Ascending aorta (tissue), 2 donors: ENCODE results near the gene POC1B. TPM values are rescaled to one million over a fixed set of nuclear protein-coding genes. Genes with fewer than 3 reads are reported as not detected.

Experiments
- DNase-seq, 2 donors: peaks; one replicate each; pipeline ENCODE4 v3.0.0-alpha.2; 2019; ENCODE audit warnings: low spot score in 2 of 2
- H3K27ac ChIP-seq, 2 donors: fragments of 200-600 bp; sonication (generic); one replicate each; pipeline ENCODE4 v1.5.1; 2016 to 2017; ENCODE audit warnings: mild to moderate bottlenecking in 1 of 2
- H3K27me3 ChIP-seq: fragments of 200-600 bp; sonication (generic); one replicate; pipeline ENCODE4 v1.5.1; 2017
- H3K36me3 ChIP-seq, 2 donors: fragments of 200-600 bp; sonication (generic); one replicate each; pipeline ENCODE4 v1.5.1; 2016
- H3K4me1 ChIP-seq, 2 donors: fragments of 200-600 bp; sonication (generic); one replicate each; pipeline ENCODE4 v1.5.1; 2016 to 2017; ENCODE audit warnings: mild to moderate bottlenecking in 1 of 2
- H3K4me3 ChIP-seq, 2 donors: fragments of 200-600 bp; sonication (generic); one replicate each; pipeline ENCODE4 v1.5.1; 2016 to 2017; ENCODE audit warnings: mild to moderate bottlenecking in 1 of 2
- H3K9me3 ChIP-seq, 2 donors: fragments of 200-600 bp; sonication (generic); one replicate each; pipeline ENCODE4 v1.5.1; 2016
- intact Hi-C: fragments of 100-400 bp; cut with DNase I; formaldehyde crosslinking; loops from one replicate; pipeline ENCODE4 v1.15.1; 2023
- total RNA-seq: library from RNA; depleted of rRNA; stranded (reverse); fragments of >200 nt; gene quantifications from one replicate; pipeline ENCODE4 v1.1.0, GENCODE V29; 2016
- TF ChIP-seq, protein P1 (sequence below), 3 experiments: fragments of 200-600 bp in 2 of 3; fragments of 450-650 bp in 1 of 3; sonication (generic) in 2 of 3; IDR thresholded peaks; one replicate each; pipeline ENCODE4 v1.5.1; 2016 to 2019; ENCODE audit warnings: antibody characterized with exemption in 3 of 3, mild to moderate bottlenecking in 1 of 3, moderate library complexity in 1 of 3

Gene POC1B
- total RNA-seq, 1 donor from 2014 or later, result 15.8 TPM

DNA sequence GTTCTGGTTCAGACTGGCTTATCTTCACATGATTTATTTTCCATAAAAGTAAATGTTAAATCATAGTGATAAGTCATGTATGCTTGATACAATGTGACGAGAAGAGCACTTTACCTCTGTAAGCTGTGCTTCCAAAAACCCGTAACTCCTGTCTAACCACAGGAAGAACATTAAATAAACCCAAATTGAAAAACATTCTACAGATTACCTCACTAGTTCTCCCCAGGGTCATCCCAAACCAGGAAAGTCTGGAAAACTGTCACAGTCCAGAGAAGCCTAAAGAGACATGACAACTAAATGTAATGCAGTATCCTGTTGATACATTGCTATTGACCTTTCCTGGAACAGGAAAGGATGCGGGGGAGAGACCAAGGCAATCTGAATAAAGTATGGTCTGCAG is 141.0 kb downstream of the POC1B start:
- intact Hi-C loops, result loop anchor here (1.0 to 10.0 kb wide), 3 partner anchors 33 to 140 kb away; partner anchors contain the start of genes DUSP6, GALNT4 and POC1B
- Histone ChIP-seq H3K4me1 (peaks cover 3 to 15% of the 10 kb centered on the region in 2 donors), H3K9me3 (no peaks in the 10 kb centered on the region), H3K4me3 (peak overlapping the region in 1 of 2 donors; percentile 41), H3K27ac (peak overlapping the region; percentile 68 to 78), H3K27me3 (no peaks in the 10 kb centered on the region), H3K36me3 (no peaks in the 10 kb centered on the region)
- TF ChIP-seq, protein P1, sequence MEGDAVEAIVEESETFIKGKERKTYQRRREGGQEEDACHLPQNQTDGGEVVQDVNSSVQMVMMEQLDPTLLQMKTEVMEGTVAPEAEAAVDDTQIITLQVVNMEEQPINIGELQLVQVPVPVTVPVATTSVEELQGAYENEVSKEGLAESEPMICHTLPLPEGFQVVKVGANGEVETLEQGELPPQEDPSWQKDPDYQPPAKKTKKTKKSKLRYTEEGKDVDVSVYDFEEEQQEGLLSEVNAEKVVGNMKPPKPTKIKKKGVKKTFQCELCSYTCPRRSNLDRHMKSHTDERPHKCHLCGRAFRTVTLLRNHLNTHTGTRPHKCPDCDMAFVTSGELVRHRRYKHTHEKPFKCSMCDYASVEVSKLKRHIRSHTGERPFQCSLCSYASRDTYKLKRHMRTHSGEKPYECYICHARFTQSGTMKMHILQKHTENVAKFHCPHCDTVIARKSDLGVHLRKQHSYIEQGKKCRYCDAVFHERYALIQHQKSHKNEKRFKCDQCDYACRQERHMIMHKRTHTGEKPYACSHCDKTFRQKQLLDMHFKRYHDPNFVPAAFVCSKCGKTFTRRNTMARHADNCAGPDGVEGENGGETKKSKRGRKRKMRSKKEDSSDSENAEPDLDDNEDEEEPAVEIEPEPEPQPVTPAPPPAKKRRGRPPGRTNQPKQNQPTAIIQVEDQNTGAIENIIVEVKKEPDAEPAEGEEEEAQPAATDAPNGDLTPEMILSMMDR (IDR thresholded peaks at IDR 0.05), result no peak
- no peak for DNase-seq

DNA sequence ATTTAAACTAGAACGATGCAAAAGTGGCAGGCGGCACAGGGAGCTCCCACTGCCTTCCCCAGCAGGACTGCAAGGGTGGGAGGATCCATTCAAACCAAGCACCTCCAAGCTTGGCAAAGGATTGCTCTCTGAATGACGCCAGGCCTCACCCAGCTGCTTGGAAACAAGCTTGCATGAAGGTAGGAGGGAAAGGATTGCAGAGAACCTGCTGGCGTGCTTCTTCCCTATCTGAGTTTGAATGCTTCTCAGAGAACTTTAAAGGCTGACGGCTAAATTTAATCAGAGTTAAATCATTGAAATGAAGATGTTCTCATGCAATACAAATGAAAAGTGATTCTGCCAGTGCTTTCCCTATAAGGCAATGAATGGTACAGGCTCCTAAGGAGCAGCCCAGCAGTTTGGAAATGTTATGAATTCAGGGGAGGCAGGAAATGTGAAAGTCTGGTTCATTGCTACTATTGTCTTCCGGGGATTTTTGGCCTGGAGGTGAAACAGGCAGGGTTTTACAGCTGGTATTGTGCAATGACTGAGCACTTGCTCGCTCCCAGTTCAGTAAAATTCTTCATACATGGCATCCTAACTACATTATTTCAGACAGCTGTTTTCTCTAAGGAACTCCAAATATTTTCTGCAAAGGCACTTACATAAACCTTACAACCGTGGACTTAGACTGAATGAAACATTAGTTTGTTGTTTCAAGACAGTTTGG is 141.6 kb downstream of the POC1B start:
- peak overlapping the region; percentile 68 to 78 for H3K27ac ChIP-seq
- TF ChIP-seq, protein P1 (IDR thresholded peaks at IDR 0.05), result no peak
- no peaks in the 10 kb centered on the region for H3K36me3 ChIP-seq
- intact Hi-C loops, result loop anchor here (1.0 to 10.0 kb wide), 3 partner anchors 32 to 141 kb away; partner anchors contain the start of genes DUSP6, GALNT4 and POC1B
- peak overlapping the region; percentile 1 to 41 for H3K4me3 ChIP-seq
- DNase-seq, result peak in 1 of 2 donors; percentile 72
- no peaks in the 10 kb centered on the region for H3K9me3 ChIP-seq
- H3K27me3 ChIP-seq, result no peaks in the 10 kb centered on the region
- peaks cover 3 to 15% of the 10 kb centered on the region in 2 donors for H3K4me1 ChIP-seq

DNA sequence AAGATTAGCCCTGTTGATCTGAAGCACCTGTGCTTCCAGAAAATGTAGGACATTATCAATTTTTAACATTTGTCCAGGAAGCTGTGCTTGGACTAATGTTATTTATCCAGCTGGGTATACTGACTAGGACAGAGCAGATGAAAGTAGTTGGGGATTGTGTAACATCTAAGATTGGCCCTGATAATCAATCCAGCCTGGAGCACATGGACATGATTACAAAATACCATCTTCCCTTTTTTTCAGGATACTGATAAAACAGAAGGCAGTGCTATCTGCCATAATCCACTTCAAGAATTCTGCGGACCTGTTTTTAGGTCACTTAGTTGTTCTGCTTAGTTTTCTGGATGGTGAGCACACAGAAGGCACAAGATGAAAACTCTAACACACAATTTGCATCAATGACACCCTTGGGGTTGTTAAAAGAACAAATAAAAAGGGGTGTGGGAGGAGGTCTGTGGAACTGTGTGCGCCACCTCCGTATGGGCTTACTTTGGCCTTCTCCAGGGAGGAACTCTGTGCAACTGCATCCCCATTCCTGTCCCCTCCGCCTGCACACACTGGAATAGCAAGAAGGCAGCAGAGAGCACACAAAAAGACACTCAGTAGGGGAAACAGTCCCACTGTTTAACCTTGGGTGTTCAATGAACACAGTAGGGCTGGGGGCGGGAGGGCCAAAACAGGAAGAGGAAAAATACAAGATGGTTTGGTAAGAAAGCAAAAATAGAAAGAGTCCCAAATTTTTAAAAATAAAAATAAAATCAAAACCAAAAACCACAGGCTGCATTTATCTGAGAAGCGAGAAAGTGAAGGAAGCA is 142.4 kb downstream of the POC1B start:
- intact Hi-C loops, result loop anchor here (1.0 to 10.0 kb wide), 3 partner anchors 31 to 141 kb away; partner anchors contain the start of genes DUSP6, GALNT4 and POC1B
- Histone ChIP-seq H3K27me3 (no peaks in the 10 kb centered on the region), H3K27ac (peak overlapping the region; percentile 68 to 78), H3K4me3 (peak overlapping the region; percentile 1 to 41), H3K9me3 (no peaks in the 10 kb centered on the region), H3K36me3 (no peaks in the 10 kb centered on the region), H3K4me1 (peaks cover 3 to 15% of the 10 kb centered on the region in 2 donors)
- TF ChIP-seq, protein P1 (IDR thresholded peaks at IDR 0.05), result no peak
- no peak for DNase-seq

DNA sequence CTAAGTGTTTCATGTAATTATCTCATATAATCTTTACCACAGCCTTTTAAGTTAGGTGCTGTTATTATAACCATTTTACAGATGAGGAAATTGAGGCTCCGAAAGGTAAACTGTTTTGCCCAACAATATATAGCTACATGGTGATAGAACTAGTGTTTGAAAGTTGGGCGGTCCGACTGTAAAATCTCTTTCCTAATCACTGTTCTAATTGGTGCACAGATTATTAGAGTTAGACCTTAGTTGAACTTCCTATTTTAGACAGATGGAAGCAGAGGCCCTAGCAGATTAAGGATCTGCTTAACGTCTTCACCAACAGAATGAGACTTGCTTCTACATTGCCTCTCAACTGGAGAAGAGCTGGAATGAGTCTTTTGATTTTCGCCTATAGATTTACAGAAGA is 143.5 kb downstream of the POC1B start:
- intact Hi-C loops, result loop anchor here (10.0 kb wide), 1 partner anchor 142 kb away; the partner anchor contains the start of genes GALNT4 and POC1B
- Histone ChIP-seq H3K4me1 (peaks cover 3 to 15% of the 10 kb centered on the region in 2 donors), H3K36me3 (no peaks in the 10 kb centered on the region), H3K27me3 (no peaks in the 10 kb centered on the region), H3K4me3 (no peak overlapping the region), H3K27ac (no peak overlapping the region), H3K9me3 (no peaks in the 10 kb centered on the region)
- TF ChIP-seq, protein P1 (IDR thresholded peaks at IDR 0.05), result no peak
- no peak for DNase-seq

DNA sequence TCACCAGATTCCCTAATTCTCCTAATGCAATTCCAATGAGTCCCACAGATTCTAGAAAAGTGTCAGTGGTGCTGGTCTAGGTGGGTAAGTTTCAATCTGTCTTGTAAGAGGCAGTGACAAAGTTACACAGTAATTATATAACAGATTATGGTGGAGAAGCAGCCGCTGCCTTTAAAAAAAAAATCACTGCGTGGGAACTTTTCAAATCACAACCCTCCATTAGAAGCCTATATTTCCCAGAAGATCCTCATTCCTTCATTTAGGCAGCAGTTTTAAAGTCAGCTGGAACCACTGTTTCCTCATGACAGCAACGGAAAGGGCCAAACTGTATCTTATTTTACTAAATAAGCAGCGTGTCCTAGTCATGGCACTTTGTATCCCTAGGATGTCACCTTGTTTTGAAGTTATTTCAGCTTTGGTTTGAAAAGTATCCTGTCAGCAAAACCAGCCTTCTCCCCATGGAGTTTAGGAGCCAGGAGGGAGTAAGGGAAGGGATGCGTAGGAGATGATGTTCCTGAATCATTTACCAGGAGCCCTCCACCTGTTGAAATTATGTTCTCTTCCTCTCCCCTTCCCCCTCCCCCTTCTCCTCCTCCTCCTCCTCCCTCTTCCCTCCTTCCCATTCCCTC is 145.9 kb downstream of the POC1B start:
- no peaks in the 10 kb centered on the region for H3K27me3 ChIP-seq
- H3K4me1 ChIP-seq, result peaks cover 3 to 11% of the 10 kb centered on the region in 2 donors
- intact Hi-C loops, result loop anchor here (10.0 kb wide), 1 partner anchor 145 kb away; the partner anchor contains the start of genes GALNT4 and POC1B
- no peak for DNase-seq
- no peak overlapping the region for H3K27ac ChIP-seq
- no peaks in the 10 kb centered on the region for H3K36me3 ChIP-seq
- H3K4me3 ChIP-seq, result no peak overlapping the region
- H3K9me3 ChIP-seq, result no peaks in the 10 kb centered on the region
- TF ChIP-seq, protein P1 (IDR thresholded peaks at IDR 0.05), result no peak
